CD4-positive, CD25-positive, alpha-beta regulatory T cell (primary cell): ENCODE measurements around the gene SIKE1. TPM values are rescaled to one million over a fixed set of nuclear protein-coding genes. Genes with fewer than 3 reads are reported as not detected.
A peak's percentile ranks its signal among the peaks of the same experiment; 100 is the strongest.

Source experiments
- ATAC-seq, 2 donors: fragments of 150-1000 bp; cut with Tn5 transposase; one replicate each; pipeline ENCODE4 v1.10.0; 2021; ENCODE audit warnings: low read depth in 2 of 2, moderate number of reproducible peaks in 2 of 2, moderate library complexity in 1 of 2
- DNase-seq, 3 donors: peaks; one replicate each; pipeline versions ENCODE4 v3.0.0 to v3.0.0-alpha.2; 2012 to 2022; ENCODE audit warnings: mixed read lengths in 1 of 3
- H3K27ac ChIP-seq: one replicate; pipeline ENCODE4 v1.7.0; 2013; ENCODE audit warnings: mild to moderate bottlenecking, low read length; ENCODE audit not compliant: insufficient read depth, poor library complexity, severe bottlenecking
- H3K27me3 ChIP-seq: one replicate; pipeline ENCODE4 v1.7.0; 2013; ENCODE audit warnings: low read length; ENCODE audit not compliant: control insufficient read depth, insufficient read depth
- H3K36me3 ChIP-seq: one replicate; pipeline ENCODE4 v1.7.0; 2013; ENCODE audit warnings: mild to moderate bottlenecking, low read length, moderate library complexity; ENCODE audit not compliant: control insufficient read depth, insufficient read depth
- H3K4me1 ChIP-seq: 2 replicates; pipeline ENCODE4 v1.7.0; 2013; ENCODE audit warnings: mild to moderate bottlenecking, low read length; ENCODE audit not compliant: insufficient read depth, control insufficient read depth, poor library complexity, severe bottlenecking
- H3K4me3 ChIP-seq: one replicate; pipeline ENCODE4 v1.7.0; 2013; ENCODE audit warnings: low read depth, mild to moderate bottlenecking, low read length, moderate library complexity
- H3K9me3 ChIP-seq, 2 experiments: 1 replicate in 1 of 2; 2 replicates in 1 of 2; pipeline ENCODE4 v1.7.0; 2013; ENCODE audit warnings: low read length in 2 of 2, mild to moderate bottlenecking in 1 of 2, moderate library complexity in 1 of 2; ENCODE audit not compliant: control insufficient read depth in 2 of 2
- H3K27ac Mint-ChIP-seq, 3 donors: one replicate each; pipeline ENCODE4 v1.8.0; 2020 to 2022; ENCODE audit warnings: mild to moderate bottlenecking in 3 of 3, mixed read lengths in 3 of 3, moderate library complexity in 2 of 3
- H3K27me3 Mint-ChIP-seq: one replicate; pipeline ENCODE4 v1.8.0; 2022; ENCODE audit warnings: mild to moderate bottlenecking, mixed read lengths
- H3K36me3 Mint-ChIP-seq: one replicate; pipeline ENCODE4 v1.8.0; 2020; ENCODE audit warnings: mixed read lengths
- H3K4me1 Mint-ChIP-seq, 4 donors: one replicate each; pipeline ENCODE4 v1.8.0; 2020 to 2022; ENCODE audit warnings: mixed read lengths in 4 of 4, mild to moderate bottlenecking in 1 of 4
- H3K4me3 Mint-ChIP-seq, 4 donors: one replicate each; pipeline ENCODE4 v1.8.0; 2020 to 2022; ENCODE audit warnings: mild to moderate bottlenecking in 4 of 4, mixed read lengths in 4 of 4, moderate library complexity in 3 of 4
- H3K9me3 Mint-ChIP-seq, 7 donors: one replicate each; pipeline ENCODE4 v1.8.0; 2020 to 2022; ENCODE audit warnings: mixed read lengths in 7 of 7, mild to moderate bottlenecking in 3 of 7, moderate library complexity in 2 of 7
- polyA plus RNA-seq, 4 donors: library from polyadenylated mRNA; unstranded; fragments of 300-500 nt; fragmentation: Illumina TruSeq; gene quantifications; one replicate each; pipeline ENCODE4 v1.2.3, GENCODE V29; 2021
- total RNA-seq: library from RNA; stranded (reverse); gene quantifications from one replicate; pipeline ENCODE4 v1.2.3, GENCODE V29; 2022

SIKE1 gene
- total and polyA plus RNA-seq, 5 donors from 2014 or later = 28.0 to 51.3 (median 34.6) TPM

- Mint-ChIP-seq H3K36me3 (peaks cover 7% of the 10 kb centered on the region), H3K4me1 (no peaks in the 10 kb centered on the region), H3K27me3 (no peaks in the 10 kb centered on the region), H3K9me3 (peaks cover 0 to 6% (median 0%) of the 10 kb centered on the region in 7 donors), H3K27ac (no peak overlapping the region), H3K4me3 (no peak overlapping the region)
- no peaks in the 10 kb centered on the region for H3K27me3 ChIP-seq
- ATAC-seq (no peak), DNase-seq (no peak)
- H3K4me3 ChIP-seq = no peak overlapping the region
- no peak overlapping the region for H3K27ac ChIP-seq
- H3K4me1 ChIP-seq = no peaks in the 10 kb centered on the region
- H3K9me3 ChIP-seq = no peaks in the 10 kb centered on the region
- peaks cover 9% of the 10 kb centered on the region for H3K36me3 ChIP-seq
These were observed 15.8 kb downstream of the SIKE1 start for GRCh38 chr1:114764689-114765088.

GRCh38 chr1:114758256-114758832 is 22.1 kb downstream of the SIKE1 start:
- Histone ChIP-seq H3K4me3 (peak overlapping the region; percentile 99), H3K4me1 (peaks cover 45% of the 10 kb centered on the region), H3K9me3 (no peaks in the 10 kb centered on the region), H3K27me3 (no peaks in the 10 kb centered on the region), H3K27ac (peak overlapping the region; percentile 100), H3K36me3 (no peaks in the 10 kb centered on the region)
- peaks cover 3% of the 10 kb centered on the region for H3K36me3 Mint-ChIP-seq
- peaks cover 20 to 50% (median 43%) of the 10 kb centered on the region in 4 donors for H3K4me1 Mint-ChIP-seq
- H3K27ac Mint-ChIP-seq = peak overlapping the region; percentile 99 to 100 (median 100)
- H3K27me3 Mint-ChIP-seq = peaks cover 12% of the 10 kb centered on the region
- DNase-seq (no peak), ATAC-seq (no peak)
- peak overlapping the region; percentile 97 to 100 (median 98) for H3K4me3 Mint-ChIP-seq
- peaks cover 0 to 9% (median 1%) of the 10 kb centered on the region in 7 donors for H3K9me3 Mint-ChIP-seq

- Histone ChIP-seq H3K36me3 (no peaks in the 10 kb centered on the region), H3K27ac (peak within 1 kb of the TSS; percentile 100), H3K4me1 (peaks cover 52% of the 10 kb centered on the region), H3K27me3 (no peaks in the 10 kb centered on the region), H3K4me3 (peak within 1 kb of the TSS; percentile 99), H3K9me3 (no peaks in the 10 kb centered on the region)
- Mint-ChIP-seq H3K4me3 (peak within 1 kb of the TSS; percentile 97 to 100 (median 98)), H3K9me3 (peaks cover 0 to 5% (median 0%) of the 10 kb centered on the region in 7 donors), H3K36me3 (no peaks in the 10 kb centered on the region), H3K27ac (peak within 1 kb of the TSS; percentile 99 to 100 (median 100)), H3K27me3 (peaks cover 12% of the 10 kb centered on the region), H3K4me1 (peaks cover 20 to 56% (median 49%) of the 10 kb centered on the region in 4 donors)
- DNase-seq (peak; percentile 95 to 98 (median 97)), ATAC-seq (peak; percentile 85 to 88)
These were observed 22.8 kb downstream of the SIKE1 start, which contains the start of gene CSDE1 for GRCh38 chr1:114757455-114758255. Gene CSDE1, minus strand, starts transcription at chr1:114757984. Its CDS starts 18,094 bp downstream, at chr1:114739890.

GRCh38 chr1:114756949-114757454 is 23.5 kb downstream of the SIKE1 start:
- no peaks in the 10 kb centered on the region for H3K36me3 Mint-ChIP-seq
- peaks cover 0 to 5% (median 0%) of the 10 kb centered on the region in 7 donors for H3K9me3 Mint-ChIP-seq
- H3K27ac ChIP-seq = peak overlapping the region; percentile 100
- H3K4me1 ChIP-seq = peaks cover 58% of the 10 kb centered on the region
- peaks cover 12% of the 10 kb centered on the region for H3K27me3 Mint-ChIP-seq
- H3K4me3 Mint-ChIP-seq = peak overlapping the region; percentile 97 to 100 (median 98)
- H3K4me1 Mint-ChIP-seq = peaks cover 26 to 63% (median 56%) of the 10 kb centered on the region in 4 donors
- H3K9me3 ChIP-seq = no peaks in the 10 kb centered on the region
- no peaks in the 10 kb centered on the region for H3K27me3 ChIP-seq
- DNase-seq (peak in 1 of 3 donors; percentile 3), ATAC-seq (no peak)
- H3K27ac Mint-ChIP-seq = peak overlapping the region; percentile 99 to 100 (median 100)
- no peaks in the 10 kb centered on the region for H3K36me3 ChIP-seq
- H3K4me3 ChIP-seq = peak overlapping the region; percentile 99

GRCh38 chr1:114756009-114756892 is 24.2 kb downstream of the SIKE1 start:
- Histone ChIP-seq H3K27ac (peak overlapping the region; percentile 100), H3K9me3 (no peaks in the 10 kb centered on the region), H3K4me3 (peak overlapping the region; percentile 99), H3K36me3 (no peaks in the 10 kb centered on the region), H3K4me1 (peaks cover 66% of the 10 kb centered on the region), H3K27me3 (no peaks in the 10 kb centered on the region)
- H3K36me3 Mint-ChIP-seq = no peaks in the 10 kb centered on the region
- ATAC-seq (no peak), DNase-seq (peak in 2 of 3 donors; percentile 34 to 52)
- H3K9me3 Mint-ChIP-seq = peaks cover 0 to 5% (median 0%) of the 10 kb centered on the region in 7 donors
- peak overlapping the region; percentile 97 to 100 (median 98) for H3K4me3 Mint-ChIP-seq
- H3K4me1 Mint-ChIP-seq = peaks cover 34 to 70% (median 63%) of the 10 kb centered on the region in 4 donors
- H3K27ac Mint-ChIP-seq = peak overlapping the region; percentile 89 to 100 (median 100)
- peaks cover 12% of the 10 kb centered on the region for H3K27me3 Mint-ChIP-seq

GRCh38 chr1:114755006-114755931 is 25.2 kb downstream of the SIKE1 start:
- H3K9me3 ChIP-seq = no peaks in the 10 kb centered on the region
- no peak for ATAC-seq
- peak overlapping the region; percentile 50 to 100 (median 85) for H3K27ac Mint-ChIP-seq
- H3K9me3 Mint-ChIP-seq = peaks cover 0 to 5% (median 0%) of the 10 kb centered on the region in 7 donors
- peaks cover 44 to 80% (median 72%) of the 10 kb centered on the region in 4 donors for H3K4me1 Mint-ChIP-seq
- no peak for DNase-seq
- peaks cover 75% of the 10 kb centered on the region for H3K4me1 ChIP-seq
- H3K4me3 ChIP-seq = peak overlapping the region; percentile 99
- peak overlapping the region; percentile 100 for H3K27ac ChIP-seq
- H3K4me3 Mint-ChIP-seq = peak overlapping the region; percentile 97 to 100 (median 98)
- peaks cover 12% of the 10 kb centered on the region for H3K27me3 Mint-ChIP-seq
- peaks cover 1% of the 10 kb centered on the region for H3K36me3 Mint-ChIP-seq
- H3K27me3 ChIP-seq = no peaks in the 10 kb centered on the region
- H3K36me3 ChIP-seq = peaks cover 6% of the 10 kb centered on the region
